WTC11 (cell line): Measurements from ENCODE around the gene TMEM43. TPM values are rescaled to one million over a fixed set of nuclear protein-coding genes. Genes with fewer than 3 reads are reported as not detected.

ENCODE experiments used
- ATAC-seq: fragments of 200-7000 bp; cut with Tn5 transposase; 2 replicates; pipeline ENCODE4 v1.10.0; 2021; ENCODE audit warnings: mild to moderate bottlenecking, moderate library complexity
- CTCF ChIA-PET: fragments of 300-600 bp; sonication (Branson Sonifier 250); formaldehyde crosslinking; loops from one replicate; lab custom pipeline; 2021; ENCODE audit warnings: antibody characterized with exemption; lab: Charles Lee
- POLR2A ChIA-PET: fragments of 350-600 bp; sonication (Branson Sonifier 250); formaldehyde crosslinking; loops from one replicate; lab custom pipeline; 2021; ENCODE audit warnings: antibody characterized with exemption; lab: Charles Lee
- DNase-seq: peaks from one replicate; pipeline ENCODE4 v3.0.0; 2021; ENCODE audit warnings: low spot score
- H3K27ac Mint-ChIP-seq: 2 replicates; pipeline ENCODE4 v1.8.0; 2021; ENCODE audit warnings: mixed read lengths
- H3K27me3 Mint-ChIP-seq: 2 replicates; pipeline ENCODE4 v1.8.0; 2021; ENCODE audit warnings: low read depth, mild to moderate bottlenecking, moderate library complexity, mixed read lengths
- H3K36me3 Mint-ChIP-seq: 2 replicates; pipeline ENCODE4 v1.8.0; 2021; ENCODE audit warnings: mixed read lengths
- H3K4me1 Mint-ChIP-seq: 2 replicates; pipeline ENCODE4 v1.8.0; 2022; ENCODE audit warnings: mixed read lengths
- H3K4me3 Mint-ChIP-seq: 2 replicates; pipeline ENCODE4 v1.8.0; 2021; ENCODE audit warnings: mild to moderate bottlenecking, moderate library complexity, mixed read lengths
- H3K9me3 Mint-ChIP-seq: 2 replicates; pipeline ENCODE4 v1.8.0; 2021; ENCODE audit warnings: mixed read lengths
- ATF2 ChIP-seq: sonication (generic); formaldehyde crosslinking; IDR thresholded peaks from 2 replicates; pipeline ENCODE4 v1.8.1; 2022; ENCODE audit warnings: low read depth, missing genetic modification reagents, borderline replicate concordance
- ATF3 ChIP-seq: sonication (generic); formaldehyde crosslinking; conservative IDR thresholded peaks from 2 replicates; pipeline ENCODE4 v1.8.1; 2022; ENCODE audit warnings: mild to moderate bottlenecking, missing genetic modification reagents
- ATF6 ChIP-seq: sonication (generic); formaldehyde crosslinking; IDR thresholded peaks from 2 replicates; pipeline ENCODE4 v1.8.1; 2023; ENCODE audit warnings: mild to moderate bottlenecking, missing genetic modification reagents
- EMX1 ChIP-seq: fragments of 250-450 bp; sonication (Bioruptor Pico); IDR thresholded peaks from 2 replicates; pipeline ENCODE4 v1.8.0; 2021; ENCODE audit warnings: mild to moderate bottlenecking
- FOXP1 ChIP-seq: sonication (generic); formaldehyde crosslinking; IDR thresholded peaks from 2 replicates; pipeline ENCODE4 v1.8.0; 2022; ENCODE audit warnings: missing genetic modification reagents, mild to moderate bottlenecking, moderate library complexity, borderline replicate concordance
- HMGXB4 ChIP-seq: sonication (generic); formaldehyde crosslinking; IDR thresholded peaks from 2 replicates; pipeline ENCODE4 v1.8.1; 2023; ENCODE audit warnings: mild to moderate bottlenecking, moderate library complexity, missing genetic modification reagents
- RELA ChIP-seq: sonication (generic); formaldehyde crosslinking; IDR thresholded peaks from 2 replicates; pipeline ENCODE4 v1.8.1; 2022; ENCODE audit warnings: missing genetic modification reagents, mild to moderate bottlenecking, borderline replicate concordance
- SMAD3 ChIP-seq: sonication (generic); formaldehyde crosslinking; IDR thresholded peaks from 2 replicates; pipeline ENCODE4 v1.8.0; 2022; ENCODE audit warnings: missing genetic modification reagents, mild to moderate bottlenecking, borderline replicate concordance
- ZNF219 ChIP-seq: sonication (generic); formaldehyde crosslinking; IDR thresholded peaks from 2 replicates; pipeline ENCODE4 v1.8.0; 2023; ENCODE audit warnings: missing genetic modification reagents, mild to moderate bottlenecking, borderline replicate concordance
- ZNF396 ChIP-seq: fragments of 250-450 bp; sonication (Bioruptor Pico); IDR thresholded peaks from 2 replicates; pipeline ENCODE4 v1.8.0; 2021; ENCODE audit warnings: mild to moderate bottlenecking, moderate library complexity, borderline replicate concordance
- ZNF423 ChIP-seq: fragments of 250-450 bp; sonication (Bioruptor Pico); IDR thresholded peaks from 2 replicates; pipeline ENCODE4 v2.1.2; 2022; ENCODE audit warnings: mild to moderate bottlenecking, moderate library complexity
- ZSCAN18 ChIP-seq: fragments of 250-450 bp; sonication (Bioruptor Pico); IDR thresholded peaks from 2 replicates; pipeline ENCODE4 v2.1.2; 2022; ENCODE audit warnings: mild to moderate bottlenecking, moderate library complexity
- total RNA-seq: library from RNA; stranded (reverse); gene quantifications from 3 replicates; pipeline ENCODE4 v1.2.3, GENCODE V29; 2021

The TMEM43 gene
- total RNA-seq, 1 experiment from 2014 or later, result 27.7 TPM

GRCh38 chr3:14148041-14148985 lies 23.5 kb downstream of the TMEM43 start:
- ChIA-PET POLR2A (interaction anchor here (1.0 to 1.2 kb wide), 2 partner anchors 23 to 30 kb away, joined by 3 read pairs; partner anchors contain the start of genes CHCHD4, LSM3, TMEM43 and XPC), CTCF (interaction anchor here (1.0 to 2.0 kb wide), 6 partner anchors 23 to 252 kb away, joined by 3 to 20 read pairs (median 7); partner anchors contain the start of genes LSM3, TMEM43 and XPC)
- DNase-seq (peak; percentile 86), ATAC-seq (peak; percentile 93)
- H3K27ac Mint-ChIP-seq, result peak overlapping the region; percentile 91
- H3K36me3 Mint-ChIP-seq, result peaks cover 18% of the 10 kb centered on the region
- no peaks in the 10 kb centered on the region for H3K27me3 Mint-ChIP-seq
- H3K4me3 Mint-ChIP-seq, result no peak overlapping the region; the same call in 1 of the 2 replicates
- TF ChIP-seq HMGXB4 (CRISPR knock-in tag), result peak; percentile 46; the same call in 1 of the 2 replicates
- peak; percentile 29; the same call in 1 of the 2 replicates for TF ChIP-seq FOXP1 (CRISPR knock-in tag)
- no peak for TF ChIP-seq SMAD3
- H3K9me3 Mint-ChIP-seq, result no peaks in the 10 kb centered on the region
- H3K4me1 Mint-ChIP-seq, result peaks cover 31% of the 10 kb centered on the region

GRCh38 chr3:14150078-14150477 lies 25.2 kb downstream of the TMEM43 start:
- H3K9me3 Mint-ChIP-seq, result no peaks in the 10 kb centered on the region
- TF ChIP-seq ZNF396 (CRISPR knock-in tag) (no peak), EMX1 (no peak), ZSCAN18 (CRISPR knock-in tag) (no peak), ATF6 (CRISPR knock-in tag) (no peak), RELA (CRISPR knock-in tag) (no peak), ATF3 (CRISPR knock-in tag) (no peak), ATF2 (CRISPR knock-in tag) (no peak), ZNF423 (CRISPR knock-in tag) (no peak), ZNF219 (CRISPR knock-in tag) (no peak), FOXP1 (CRISPR knock-in tag) (no peak)
- no peak overlapping the region for H3K4me3 Mint-ChIP-seq
- ATAC-seq (no peak), DNase-seq (no peak)
- peaks cover 23% of the 10 kb centered on the region for H3K36me3 Mint-ChIP-seq
- ChIA-PET POLR2A (no interaction called here), CTCF (interaction anchor here (0.9 to 1.8 kb wide), 2 partner anchors 24 to 53 kb away, joined by 3 to 4 read pairs; no protein-coding TSS in a partner anchor)
- peaks cover 22% of the 10 kb centered on the region for H3K4me1 Mint-ChIP-seq
- H3K27ac Mint-ChIP-seq, result peak overlapping the region; percentile 77
- no peaks in the 10 kb centered on the region for H3K27me3 Mint-ChIP-seq
